Activated CD4-positive, alpha-beta T cell treated with anti-CD3 and anti-CD28 coated beads, Interleukin-2, amount 10 ng/mL, durations not matched to agents 24 days and 14 days (primary cell): Measurements from ENCODE around the gene USP17L20. TPM values are rescaled to one million over a fixed set of nuclear protein-coding genes. Genes with fewer than 3 reads are reported as not detected.
"Not testable (repeated sequence)": the region's sequence is repeated elsewhere in the genome, so short reads cannot be mapped to it uniquely, and the experiment has no call there.

Experiments
- DNase-seq: peaks from one replicate; pipeline ENCODE4 v3.0.0; 2022
- H3K27ac Mint-ChIP-seq: one replicate; pipeline ENCODE4 v1.8.0; 2022; ENCODE audit warnings: mild to moderate bottlenecking, mixed read lengths
- H3K27me3 Mint-ChIP-seq: one replicate; pipeline ENCODE4 v1.8.0; 2022; ENCODE audit warnings: mixed read lengths
- H3K36me3 Mint-ChIP-seq: one replicate; pipeline ENCODE4 v1.8.0; 2022; ENCODE audit warnings: low read depth, mild to moderate bottlenecking, mixed read lengths
- H3K4me1 Mint-ChIP-seq: one replicate; pipeline ENCODE4 v1.8.0; 2021; ENCODE audit warnings: mixed read lengths
- H3K4me3 Mint-ChIP-seq: one replicate; pipeline ENCODE4 v1.8.0; 2022; ENCODE audit warnings: mild to moderate bottlenecking, moderate library complexity, mixed read lengths
- H3K9me3 Mint-ChIP-seq: one replicate; pipeline ENCODE4 v1.8.0; 2021; ENCODE audit warnings: mixed read lengths
- intact Hi-C: fragments of 100-400 bp; cut with micrococcal nuclease; formaldehyde crosslinking; loops from one replicate; pipeline ENCODE4 v1.15.1; 2023
- total RNA-seq: library from RNA; stranded (reverse); gene quantifications from 2 replicates; pipeline ENCODE4 v1.2.3, GENCODE V29; 2022

USP17L20 gene
- total RNA-seq: not detected in 2 replicates

GRCh38 chr4:9257824-9258223 is at the start of gene USP17L20:
USP17L20 (plus strand) TSS chr4:9258124; CDS start chr4:9258124, 0 bp downstream.
- H3K4me1 Mint-ChIP-seq, intact Hi-C loops, H3K9me3 Mint-ChIP-seq, H3K36me3 Mint-ChIP-seq, H3K27me3 Mint-ChIP-seq, H3K27ac Mint-ChIP-seq, H3K4me3 Mint-ChIP-seq, DNase-seq: not testable (repeated sequence)

- H3K27ac Mint-ChIP-seq, H3K4me3 Mint-ChIP-seq, H3K9me3 Mint-ChIP-seq, DNase-seq, H3K27me3 Mint-ChIP-seq, H3K36me3 Mint-ChIP-seq, H3K4me1 Mint-ChIP-seq, intact Hi-C loops: not testable (repeated sequence)
These were observed 47.6 kb upstream of the USP17L20 start, which contains the start of gene USP17L10 for GRCh38 chr4:9210357-9210756. USP17L10 (plus strand) TSS chr4:9210657; CDS start chr4:9210657, 0 bp downstream.

- H3K4me3 Mint-ChIP-seq, H3K27ac Mint-ChIP-seq, intact Hi-C loops, H3K9me3 Mint-ChIP-seq, H3K4me1 Mint-ChIP-seq, H3K27me3 Mint-ChIP-seq, H3K36me3 Mint-ChIP-seq: not testable (repeated sequence)
- peak; percentile 50 for DNase-seq
These were observed 43.2 kb upstream of the USP17L20 start for GRCh38 chr4:9214701-9215100.

GRCh38 chr4:9215105-9215504 is 42.8 kb upstream of the USP17L20 start, which contains the start of gene USP17L11:
USP17L11 (plus strand) TSS chr4:9215405; CDS start chr4:9215405, 0 bp downstream.
- H3K27me3 Mint-ChIP-seq, H3K9me3 Mint-ChIP-seq, H3K27ac Mint-ChIP-seq, H3K36me3 Mint-ChIP-seq, intact Hi-C loops, H3K4me3 Mint-ChIP-seq, DNase-seq, H3K4me1 Mint-ChIP-seq: not testable (repeated sequence)

GRCh38 chr4:9219852-9220251 is 38.1 kb upstream of the USP17L20 start, which contains the start of gene USP17L12:
USP17L12 (plus strand) TSS chr4:9220152; CDS start chr4:9220152, 0 bp downstream.
- H3K36me3 Mint-ChIP-seq, H3K4me3 Mint-ChIP-seq, H3K9me3 Mint-ChIP-seq, DNase-seq, H3K27me3 Mint-ChIP-seq, H3K27ac Mint-ChIP-seq, H3K4me1 Mint-ChIP-seq, intact Hi-C loops: not testable (repeated sequence)

GRCh38 chr4:9224596-9224995 is 33.3 kb upstream of the USP17L20 start, which contains the start of gene USP17L13:
USP17L13 (plus strand) TSS chr4:9224896; CDS start chr4:9224896, 0 bp downstream.
- H3K36me3 Mint-ChIP-seq, intact Hi-C loops, H3K4me3 Mint-ChIP-seq, DNase-seq, H3K27me3 Mint-ChIP-seq, H3K4me1 Mint-ChIP-seq, H3K9me3 Mint-ChIP-seq, H3K27ac Mint-ChIP-seq: not testable (repeated sequence)

GRCh38 chr4:9230249-9230648 is 27.7 kb upstream of the USP17L20 start:
- intact Hi-C loops, H3K4me1 Mint-ChIP-seq, H3K36me3 Mint-ChIP-seq, H3K9me3 Mint-ChIP-seq, H3K27ac Mint-ChIP-seq, H3K4me3 Mint-ChIP-seq, H3K27me3 Mint-ChIP-seq: not testable (repeated sequence)
- DNase-seq: peak; percentile 49

GRCh38 chr4:9234085-9234484 is 23.8 kb upstream of the USP17L20 start, which contains the start of gene USP17L15:
USP17L15 (plus strand) TSS chr4:9234385; CDS start chr4:9234385, 0 bp downstream.
- H3K36me3 Mint-ChIP-seq, H3K27ac Mint-ChIP-seq, H3K27me3 Mint-ChIP-seq, DNase-seq, H3K4me3 Mint-ChIP-seq, H3K9me3 Mint-ChIP-seq, intact Hi-C loops, H3K4me1 Mint-ChIP-seq: not testable (repeated sequence)

GRCh38 chr4:9238461-9238860 is 19.5 kb upstream of the USP17L20 start:
- H3K4me3 Mint-ChIP-seq, intact Hi-C loops, DNase-seq, H3K36me3 Mint-ChIP-seq, H3K27me3 Mint-ChIP-seq, H3K27ac Mint-ChIP-seq, H3K4me1 Mint-ChIP-seq, H3K9me3 Mint-ChIP-seq: not testable (repeated sequence)

GRCh38 chr4:9243579-9243978 is 14.3 kb upstream of the USP17L20 start, which contains the start of gene USP17L17:
USP17L17 (plus strand) TSS chr4:9243879; CDS start chr4:9243879, 0 bp downstream.
- DNase-seq: peak; percentile 14
- H3K27ac Mint-ChIP-seq, intact Hi-C loops: not testable (repeated sequence)

GRCh38 chr4:9247953-9248680 is 9.8 kb upstream of the USP17L20 start, which contains the start of gene USP17L18:
USP17L18 (plus strand) TSS chr4:9248630; CDS start chr4:9248630, 0 bp downstream.
- intact Hi-C loops, H3K27me3 Mint-ChIP-seq, H3K4me1 Mint-ChIP-seq, H3K36me3 Mint-ChIP-seq, H3K27ac Mint-ChIP-seq, H3K9me3 Mint-ChIP-seq, H3K4me3 Mint-ChIP-seq: not testable (repeated sequence)
- peak; percentile 54 for DNase-seq

More at GRCh38 chr4:9243579-9243978, 14.3 kb upstream of the USP17L20 start, which contains the start of gene USP17L17:
- H3K36me3 Mint-ChIP-seq, H3K4me3 Mint-ChIP-seq, H3K27me3 Mint-ChIP-seq, H3K4me1 Mint-ChIP-seq, H3K9me3 Mint-ChIP-seq: not testable (repeated sequence)

- H3K4me3 Mint-ChIP-seq, DNase-seq, intact Hi-C loops, H3K9me3 Mint-ChIP-seq, H3K27me3 Mint-ChIP-seq, H3K4me1 Mint-ChIP-seq, H3K27ac Mint-ChIP-seq, H3K36me3 Mint-ChIP-seq: not testable (repeated sequence)
These were observed 4.8 kb upstream of the USP17L20 start, which contains the start of gene USP17L19 for GRCh38 chr4:9253078-9253477. USP17L19 (plus strand) TSS chr4:9253378; CDS start chr4:9253378, 0 bp downstream.

GRCh38 chr4:9262572-9262971 is 4.6 kb downstream of the USP17L20 start, which contains the start of gene USP17L21:
USP17L21 (plus strand) TSS chr4:9262872; CDS start chr4:9262872, 0 bp downstream.
- H3K27ac Mint-ChIP-seq, H3K4me3 Mint-ChIP-seq, H3K36me3 Mint-ChIP-seq, H3K9me3 Mint-ChIP-seq, DNase-seq, intact Hi-C loops, H3K4me1 Mint-ChIP-seq, H3K27me3 Mint-ChIP-seq: not testable (repeated sequence)

GRCh38 chr4:9267319-9267718 is 9.4 kb downstream of the USP17L20 start, which contains the start of gene USP17L22:
USP17L22 (plus strand) TSS chr4:9267619; CDS start chr4:9267619, 0 bp downstream.
- H3K9me3 Mint-ChIP-seq, H3K36me3 Mint-ChIP-seq, intact Hi-C loops, H3K27me3 Mint-ChIP-seq, H3K4me1 Mint-ChIP-seq, DNase-seq, H3K27ac Mint-ChIP-seq, H3K4me3 Mint-ChIP-seq: not testable (repeated sequence)
